GM12865 (cell line): ENCODE results near the gene ATP11A.

Experiments used
- DNase-seq: peaks from one replicate; pipeline ENCODE4 v3.0.0; 2010; ENCODE audit warnings: low read depth
- H3K4me3 ChIP-seq: 2 replicates; pipeline ENCODE4 v1.5.1; 2011; ENCODE audit warnings: mild to moderate bottlenecking, low read depth, low read length, control low read depth
- TF ChIP-seq, protein P1 (sequence below): IDR thresholded peaks from 2 replicates; pipeline ENCODE4 v1.5.1; 2011; ENCODE audit warnings: low read length, control low read depth, low read depth, inconsistent platforms; ENCODE audit not compliant: insufficient read depth; ENCODE audit errors: missing control alignments

Gene ATP11A

DNA sequence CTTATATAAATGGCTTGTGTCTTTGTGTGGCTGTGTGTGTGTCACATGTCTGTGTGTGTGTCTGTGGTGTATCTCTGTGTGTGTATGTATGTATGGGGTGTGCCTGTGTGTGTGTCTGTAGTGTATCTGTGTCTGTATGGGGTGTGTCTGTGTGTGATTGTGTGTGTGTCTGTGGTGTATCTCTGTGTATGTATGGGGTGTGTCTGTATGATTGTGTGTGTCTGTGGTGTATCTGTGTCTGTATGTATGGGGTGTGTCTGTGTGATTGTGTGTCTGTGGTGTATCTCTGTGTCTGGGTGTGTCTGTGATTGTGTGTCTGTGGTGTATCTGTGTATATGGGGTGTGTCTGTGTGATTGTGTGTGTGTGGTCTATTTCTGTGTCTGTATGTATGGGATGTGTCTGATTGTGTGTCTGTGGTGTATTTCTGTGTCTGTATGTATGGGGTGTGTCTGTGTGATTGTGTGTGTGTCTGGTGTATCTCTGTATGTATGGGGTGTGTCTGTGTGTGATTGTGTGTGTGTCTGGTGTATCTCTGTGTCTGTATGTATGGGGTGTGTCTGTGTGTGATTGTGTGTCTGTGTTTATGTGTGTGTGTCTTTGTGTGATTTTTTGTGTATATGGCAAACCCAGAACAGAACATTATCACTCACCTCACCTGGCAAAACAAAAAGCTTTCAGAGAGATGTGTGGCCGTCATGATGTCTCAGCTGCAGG lies 223.0 kb downstream of the ATP11A start:
- TF ChIP-seq, protein P1, sequence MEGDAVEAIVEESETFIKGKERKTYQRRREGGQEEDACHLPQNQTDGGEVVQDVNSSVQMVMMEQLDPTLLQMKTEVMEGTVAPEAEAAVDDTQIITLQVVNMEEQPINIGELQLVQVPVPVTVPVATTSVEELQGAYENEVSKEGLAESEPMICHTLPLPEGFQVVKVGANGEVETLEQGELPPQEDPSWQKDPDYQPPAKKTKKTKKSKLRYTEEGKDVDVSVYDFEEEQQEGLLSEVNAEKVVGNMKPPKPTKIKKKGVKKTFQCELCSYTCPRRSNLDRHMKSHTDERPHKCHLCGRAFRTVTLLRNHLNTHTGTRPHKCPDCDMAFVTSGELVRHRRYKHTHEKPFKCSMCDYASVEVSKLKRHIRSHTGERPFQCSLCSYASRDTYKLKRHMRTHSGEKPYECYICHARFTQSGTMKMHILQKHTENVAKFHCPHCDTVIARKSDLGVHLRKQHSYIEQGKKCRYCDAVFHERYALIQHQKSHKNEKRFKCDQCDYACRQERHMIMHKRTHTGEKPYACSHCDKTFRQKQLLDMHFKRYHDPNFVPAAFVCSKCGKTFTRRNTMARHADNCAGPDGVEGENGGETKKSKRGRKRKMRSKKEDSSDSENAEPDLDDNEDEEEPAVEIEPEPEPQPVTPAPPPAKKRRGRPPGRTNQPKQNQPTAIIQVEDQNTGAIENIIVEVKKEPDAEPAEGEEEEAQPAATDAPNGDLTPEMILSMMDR, result no peak
- H3K4me3 ChIP-seq, result no peak overlapping the region
- no peak for DNase-seq

DNA sequence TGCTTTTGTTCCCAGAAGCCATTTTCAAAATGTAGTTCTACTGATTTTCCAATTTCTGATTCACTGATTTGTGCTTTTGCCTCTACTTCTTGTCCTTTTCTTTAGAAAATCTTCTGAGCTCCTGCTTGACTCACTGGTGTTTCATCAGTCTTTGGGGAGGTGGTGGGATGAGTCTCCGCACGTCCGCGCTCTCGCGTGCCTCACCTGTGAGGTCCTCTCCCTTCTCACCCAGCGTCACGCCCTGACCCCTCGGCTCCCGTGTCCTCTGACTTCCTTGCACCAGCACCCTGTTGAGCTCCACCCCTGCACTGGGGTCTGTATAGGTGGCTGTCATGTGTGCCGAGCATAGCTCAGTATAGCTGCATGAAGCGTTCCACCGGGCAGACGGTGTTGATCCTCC lies 226.5 kb downstream of the ATP11A start:
- TF ChIP-seq, protein P1, result no peak
- no peak for DNase-seq

DNA sequence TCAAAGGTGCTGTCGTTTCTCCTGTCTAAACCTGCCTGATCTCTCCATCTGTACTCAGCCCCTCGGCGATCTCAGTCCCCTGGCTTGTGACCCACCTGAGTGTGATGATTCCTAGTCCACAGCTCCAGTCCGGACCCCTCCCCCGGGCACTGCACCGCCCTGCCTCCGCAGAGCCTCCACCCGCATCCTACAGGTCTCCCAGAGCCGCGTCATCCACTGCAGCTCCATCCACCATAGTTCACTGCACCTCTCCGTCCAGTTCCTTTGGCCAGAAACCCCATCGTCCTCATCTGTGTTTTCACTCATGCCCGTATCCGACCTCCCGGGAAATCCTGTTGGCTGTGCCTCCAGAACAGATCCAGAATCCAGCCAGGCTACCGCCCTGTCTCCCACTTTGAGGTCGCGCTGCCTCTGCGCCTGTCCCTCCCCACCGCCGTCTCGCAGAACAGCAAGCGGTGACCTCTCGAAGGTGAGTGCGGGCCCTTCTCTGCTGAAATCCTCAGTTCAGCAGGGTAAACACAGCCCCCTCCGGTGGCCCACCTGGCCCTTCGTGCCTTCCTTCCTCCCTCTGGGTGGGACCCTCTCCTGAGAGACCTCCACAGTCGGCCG lies 227.3 kb downstream of the ATP11A start:
- TF ChIP-seq, protein P1, result no peak
- DNase-seq, result no peak
- H3K4me3 ChIP-seq, result no peak overlapping the region

More for the DNA sequence above, 226.5 kb downstream of the ATP11A start:
- H3K4me3 ChIP-seq, result no peak overlapping the region

DNA sequence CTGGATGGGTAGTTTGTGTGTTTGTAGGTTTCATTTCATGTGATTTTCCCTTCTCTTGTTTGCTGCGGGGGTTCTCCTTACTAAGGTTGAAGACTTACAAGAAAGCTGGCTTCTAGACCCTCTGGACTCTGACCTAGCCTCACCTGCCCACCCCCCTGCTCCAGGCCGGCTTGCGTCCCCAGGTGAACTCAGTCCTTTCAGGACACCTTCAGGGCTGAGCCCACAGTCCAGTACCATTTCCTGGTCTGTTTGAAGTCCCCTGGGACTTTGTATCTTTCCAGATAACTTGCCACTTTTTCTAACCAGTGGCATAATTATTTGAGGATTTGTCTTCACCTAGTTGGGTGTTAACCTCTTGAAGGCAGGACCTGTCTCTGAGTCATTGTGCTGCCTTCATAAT lies 227.9 kb downstream of the ATP11A start:
- TF ChIP-seq, protein P1, result no peak
- H3K4me3 ChIP-seq, result no peak overlapping the region
- no peak for DNase-seq

DNA sequence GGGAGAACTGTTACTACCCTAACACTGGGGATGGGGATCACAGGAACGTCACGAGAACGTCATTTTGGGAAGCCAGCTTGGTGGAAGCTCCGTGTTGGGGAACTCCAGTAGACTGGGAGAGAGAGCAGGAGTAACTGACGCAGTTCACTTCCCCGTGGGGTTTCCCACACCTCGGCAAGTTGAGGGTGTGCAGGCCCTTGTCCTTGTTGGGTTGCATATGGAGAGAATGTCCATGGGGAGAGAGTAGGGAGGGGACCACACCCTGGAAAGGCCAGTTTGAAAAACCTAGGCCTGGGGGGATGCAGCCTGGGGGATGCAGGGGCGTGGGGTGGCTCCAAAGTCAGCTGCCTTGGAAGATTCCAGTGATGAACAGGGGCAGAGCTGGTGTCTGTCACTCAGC lies 228.4 kb downstream of the ATP11A start:
- H3K4me3 ChIP-seq, result no peak overlapping the region
- DNase-seq, result no peak
- TF ChIP-seq, protein P1, result no peak

DNA sequence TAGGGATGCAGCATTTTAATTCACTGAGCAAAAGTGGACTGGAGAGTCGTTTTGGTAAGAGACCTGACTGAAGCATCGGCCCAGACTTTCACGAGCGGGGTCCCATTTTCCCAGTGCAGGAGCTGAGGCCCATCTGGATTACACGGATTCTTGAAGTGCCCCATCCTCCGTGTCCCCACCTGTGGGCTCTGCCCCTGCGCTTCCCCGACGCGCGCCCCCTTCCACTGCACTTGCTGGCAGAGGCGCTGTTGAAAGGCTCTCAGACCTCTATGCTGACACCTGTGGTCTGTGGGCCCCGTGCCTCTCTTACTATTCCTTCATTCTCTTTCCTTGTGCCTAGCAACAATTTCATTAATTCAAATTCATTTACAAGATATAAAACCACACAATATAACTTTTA lies 228.9 kb downstream of the ATP11A start:
- no peak for DNase-seq
- TF ChIP-seq, protein P1, result no peak
- H3K4me3 ChIP-seq, result no peak overlapping the region
